Endothelial cell of umbilical vein (primary cell): Measurements from ENCODE around the gene FAM161B. TPM values are rescaled to one million over a fixed set of nuclear protein-coding genes. Genes with fewer than 3 reads are reported as not detected.

ENCODE experiments used
- BruUV-seq: library from RNA; stranded (reverse); fragments of 400-500 nt; replicated peaks from 2 replicates; lab custom pipeline; 2021; lab: Mats Ljungman, UMichigan
- CTCF ChIA-PET: fragments of 300-600, 350-600 bp; sonication (Branson Sonifier 250); formaldehyde crosslinking; loops from one replicate; lab custom pipeline; 2021; ENCODE audit warnings: antibody characterized with exemption, inconsistent platforms; lab: Charles Lee
- POLR2A ChIA-PET: fragments of 300-600, 350-600 bp; sonication (Branson Sonifier 250); formaldehyde crosslinking; loops from one replicate; lab custom pipeline; 2021; ENCODE audit warnings: antibody characterized with exemption, inconsistent platforms; lab: Charles Lee
- DNase-seq: peaks from one replicate; pipeline ENCODE4 v3.0.0-alpha.2; 2011; ENCODE audit warnings: low read depth, low spot score
- FAIRE-seq: peaks from 2 replicates; lab custom pipeline; 2011; peaks lifted over from hg19 to GRCh38; lab: Jason Lieb, UNC
- H2AFZ ChIP-seq: 2 replicates; pipeline ENCODE4 v1.6.0; 2012; ENCODE audit warnings: low read depth, low read length, control low read depth, inconsistent platforms
- H3K27ac ChIP-seq: 2 replicates; pipeline ENCODE4 v1.5.1; 2011; ENCODE audit warnings: low read depth, mild to moderate bottlenecking, control low read depth, low read length, moderate library complexity; ENCODE audit not compliant: insufficient read depth
- H3K27me3 ChIP-seq, 2 experiments: 2 replicates each; pipeline versions ENCODE4 v1.6.0 to v1.6.1; 2011; ENCODE audit warnings: low read length in 2 of 2, mixed read lengths in 1 of 2; ENCODE audit not compliant: control insufficient read depth in 2 of 2, insufficient read depth in 2 of 2
- H3K36me3 ChIP-seq, 2 experiments: 2 replicates in 1 of 2; 3 replicates in 1 of 2; pipeline ENCODE4 v1.5.1; 2011; ENCODE audit warnings: low read length in 2 of 2, mild to moderate bottlenecking in 1 of 2, moderate library complexity in 1 of 2; ENCODE audit not compliant: control insufficient read depth in 2 of 2, insufficient read depth in 2 of 2; ENCODE audit errors: extremely low read depth in 1 of 2
- H3K4me1 ChIP-seq: 3 replicates; pipeline ENCODE4 v1.5.1; 2011; ENCODE audit warnings: mild to moderate bottlenecking, low read length; ENCODE audit not compliant: control insufficient read depth, insufficient read depth; ENCODE audit errors: extremely low read depth
- H3K4me2 ChIP-seq: 2 replicates; pipeline ENCODE4 v1.6.1; 2011; ENCODE audit warnings: low read length, control low read depth, mixed read lengths; ENCODE audit not compliant: insufficient read depth
- H3K4me3 ChIP-seq, 3 experiments: fragments of 200-600 bp in 1 of 3; sonication (generic), shearing (Covaris generic) in 1 of 3; replicated peaks in 1 of 3; 2 replicates each; pipeline ENCODE4 v1.5.1; 2011 to 2016; ENCODE audit warnings: control low read depth in 3 of 3, low read length in 3 of 3, mild to moderate bottlenecking in 2 of 3, inconsistent platforms in 1 of 3, low read depth in 1 of 3, moderate library complexity in 1 of 3; ENCODE audit not compliant: insufficient read depth in 1 of 3
- H3K79me2 ChIP-seq: 2 replicates; pipeline ENCODE4 v1.6.0; 2012; ENCODE audit warnings: low read length, inconsistent platforms; ENCODE audit not compliant: control insufficient read depth, insufficient read depth
- H3K9ac ChIP-seq: replicated peaks from 2 replicates; pipeline ENCODE3; 2011; ENCODE audit warnings: low read length, control low read depth; ENCODE audit not compliant: insufficient read depth; ENCODE audit errors: extremely low read depth
- H3K9me1 ChIP-seq: replicated peaks from 3 replicates; pipeline ENCODE4 v1.6.0; 2011; ENCODE audit warnings: mild to moderate bottlenecking, low read length; ENCODE audit not compliant: control insufficient read depth, insufficient read depth; ENCODE audit errors: extremely low read depth
- H3K9me3 ChIP-seq: replicated peaks from 2 replicates; pipeline ENCODE4 v1.5.1; 2012; ENCODE audit warnings: low read length, inconsistent platforms; ENCODE audit not compliant: control insufficient read depth, insufficient read depth
- H4K20me1 ChIP-seq: replicated peaks from 2 replicates; pipeline ENCODE3; 2011; ENCODE audit warnings: mild to moderate bottlenecking, low read length; ENCODE audit not compliant: control insufficient read depth, insufficient read depth; ENCODE audit errors: extremely low read depth
- CTCF ChIP-seq, 2 donors: IDR thresholded peaks; 1 replicate in 1 of 2; 2 replicates in 1 of 2; pipeline ENCODE4 v1.5.1; 2011; ENCODE audit warnings: low read length in 2 of 2, mild to moderate bottlenecking in 2 of 2, moderate library complexity in 2 of 2, control low read depth in 1 of 2, inconsistent platforms in 1 of 2, low read depth in 1 of 2; ENCODE audit not compliant: insufficient read depth in 1 of 2; ENCODE audit errors: extremely low read depth in 1 of 2
- EZH2 ChIP-seq: IDR thresholded peaks from 2 replicates; pipeline ENCODE4 v1.6.1; 2012; ENCODE audit warnings: borderline replicate concordance, low read depth, mild to moderate bottlenecking, moderate library complexity, low read length, inconsistent platforms; ENCODE audit not compliant: severe bottlenecking
- FOS ChIP-seq: IDR thresholded peaks from 2 replicates; pipeline ENCODE4 v1.6.1; 2011; ENCODE audit warnings: mild to moderate bottlenecking, low read length, moderate library complexity, borderline replicate concordance; ENCODE audit not compliant: insufficient read depth
- GATA2 ChIP-seq: IDR thresholded peaks from 2 replicates; pipeline ENCODE4 v1.7.0; 2011; ENCODE audit warnings: low read depth, mild to moderate bottlenecking, moderate library complexity, mixed read lengths, low read length; ENCODE audit not compliant: insufficient read length, insufficient read depth
- JUN ChIP-seq: IDR thresholded peaks from 2 replicates; pipeline ENCODE4 v1.6.1; 2011; ENCODE audit warnings: borderline replicate concordance, low read depth; ENCODE audit not compliant: insufficient read length, insufficient read depth
- MAX ChIP-seq: IDR thresholded peaks from 2 replicates; pipeline ENCODE4 v1.6.1; 2011; ENCODE audit not compliant: insufficient read depth, insufficient read length
- MYC ChIP-seq: IDR thresholded peaks from one replicate; pipeline ENCODE4 v1.6.1; 2011; ENCODE audit warnings: mild to moderate bottlenecking, low read depth, low read length
- POLR2A ChIP-seq: IDR thresholded peaks from 2 replicates; pipeline ENCODE4 v1.6.1; 2012; ENCODE audit warnings: low read depth, mild to moderate bottlenecking, control low read depth, low read length
- POLR2AphosphoS5 ChIP-seq: IDR thresholded peaks from 2 replicates; pipeline ENCODE4 v1.6.1; 2012; ENCODE audit warnings: low read depth, mild to moderate bottlenecking, control low read depth, low read length, moderate library complexity; ENCODE audit not compliant: insufficient read depth
- dilution Hi-C: fragments of 300-500 bp; cut with MboI; formaldehyde crosslinking; loops from one replicate; pipeline ENCODE4 v1.15.0; 2019; ENCODE audit warnings: low sequenced_read_pairs; ENCODE audit not compliant: extremely low pct_ligation_motif_present
- intact Hi-C: fragments of 100-400 bp; cut with micrococcal nuclease; formaldehyde crosslinking; loops from one replicate; pipeline ENCODE4 v1.10.0; 2022
- polyA plus RNA-seq, 4 experiments: library from polyadenylated mRNA; depleted of rRNA in 3 of 4; stranded (reverse) in 3 of 4; unstranded in 1 of 4; fragments of >200 nt; gene quantifications; 2 replicates each; pipeline versions ENCODE4 v1.2.1 to v1.2.3, GENCODE V29; 2011 to 2012; ENCODE audit warnings: missing spikeins in 1 of 4
- total RNA-seq: library from RNA; stranded (reverse); gene quantifications from 2 replicates; pipeline ENCODE4 v1.2.3, GENCODE V29; 2021

FAM161B gene
- total and polyA plus RNA-seq, 2 donors (not counting 3 experiments of a cell fraction or from before 2014, with no cell fraction given) = 1.6 to 3.1 TPM

GRCh38 chr14:73942180-73942579 is 7.7 kb downstream of the FAM161B start:
- Histone ChIP-seq H3K27me3 (no peaks in the 10 kb centered on the region), H3K4me3 (no peak overlapping the region), H3K27ac (no peak overlapping the region), H3K4me2 (no peak overlapping the region), H3K4me1 (no peaks in the 10 kb centered on the region), H3K9me1 (no peaks in the 10 kb centered on the region), H3K9me3 (no peaks in the 10 kb centered on the region), H3K79me2 (no peaks in the 10 kb centered on the region), H4K20me1 (no peaks in the 10 kb centered on the region), H3K9ac (no peak overlapping the region), H2AFZ (no peak overlapping the region), H3K36me3 (peaks cover 2 to 14% of the 10 kb centered on the region in 2 experiments)
- intact Hi-C loops (no loop called here), dilution Hi-C loops (no loop called here)
- ChIA-PET CTCF (interaction anchor here (1.4 kb wide), 1 partner anchor 8 kb away, joined by 4 read pairs; no protein-coding TSS in a partner anchor), POLR2A (no interaction called here)
- FAIRE-seq = no peak
- BruUV-seq = no TSS peak
- no peak for DNase-seq
- TF ChIP-seq EZH2 = no peak
- TF ChIP-seq POLR2A = no peak
- no peak for TF ChIP-seq JUN
- no peak for TF ChIP-seq MYC
- no peak for TF ChIP-seq CTCF (IDR thresholded peaks at IDR 0.05; ENCODE audit: extremely low read depth in 1 of 2, insufficient read depth in 1 of 2, low read depth in 1 of 2, low read length in 2 of 2)
- no peak for TF ChIP-seq MAX
- TF ChIP-seq FOS = no peak
- TF ChIP-seq GATA2 = no peak
- TF ChIP-seq POLR2AphosphoS5 = no peak
